ENCODE results near the gene MAGEB4. TPM values are rescaled to one million over a fixed set of nuclear protein-coding genes. Genes with fewer than 3 reads are reported as not detected.
"Not testable (repeated sequence)": the region's sequence is repeated elsewhere in the genome, so short reads cannot be mapped to it uniquely, and the experiment has no call there.

MAGEB4 gene, protein sequence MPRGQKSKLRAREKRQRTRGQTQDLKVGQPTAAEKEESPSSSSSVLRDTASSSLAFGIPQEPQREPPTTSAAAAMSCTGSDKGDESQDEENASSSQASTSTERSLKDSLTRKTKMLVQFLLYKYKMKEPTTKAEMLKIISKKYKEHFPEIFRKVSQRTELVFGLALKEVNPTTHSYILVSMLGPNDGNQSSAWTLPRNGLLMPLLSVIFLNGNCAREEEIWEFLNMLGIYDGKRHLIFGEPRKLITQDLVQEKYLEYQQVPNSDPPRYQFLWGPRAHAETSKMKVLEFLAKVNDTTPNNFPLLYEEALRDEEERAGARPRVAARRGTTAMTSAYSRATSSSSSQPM
- total RNA-seq = not detected
- long read RNA-seq = 0 reads

DNA sequence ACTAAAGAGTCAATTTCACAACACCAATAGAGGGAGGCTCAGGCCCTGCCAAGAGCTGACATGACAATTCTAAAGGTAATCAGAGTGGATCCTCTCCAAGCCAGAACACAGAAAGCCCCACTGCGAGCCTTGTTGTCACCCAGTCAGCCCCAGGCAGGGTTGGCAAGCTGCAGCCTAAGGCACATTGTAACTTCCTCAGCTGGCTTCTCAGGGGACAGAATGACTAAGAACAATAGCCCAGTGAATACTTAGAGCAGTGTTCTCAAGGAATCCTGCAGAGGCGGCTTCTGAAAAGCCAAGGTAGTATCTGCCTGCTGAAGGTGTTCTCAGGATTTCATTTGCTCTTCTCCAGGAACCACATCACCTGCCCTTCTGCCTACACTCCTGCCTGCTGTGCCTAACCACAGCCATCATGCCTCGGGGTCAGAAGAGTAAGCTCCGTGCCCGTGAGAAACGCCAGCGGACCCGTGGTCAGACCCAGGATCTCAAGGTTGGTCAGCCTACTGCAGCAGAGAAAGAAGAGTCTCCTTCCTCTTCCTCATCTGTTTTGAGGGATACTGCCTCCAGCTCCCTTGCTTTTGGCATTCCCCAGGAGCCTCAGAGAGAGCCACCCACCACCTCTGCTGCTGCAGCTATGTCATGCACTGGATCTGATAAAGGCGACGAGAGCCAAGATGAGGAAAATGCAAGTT, at the start of gene MAGEB4:
TSS of gene MAGEB4 (plus strand) at position 277 of the 692 bp plus-strand sequence. CDS start at position 413, 136 bp downstream.
- no peak for ATAC-seq
- no peak within 1 kb of the TSS for H3K27ac ChIP-seq
- no peaks in the 10 kb centered on the region for H3K4me1 ChIP-seq
- H3K36me3 ChIP-seq = no peaks in the 10 kb centered on the region
- DNase-seq = no peak
- intact Hi-C loops (cut with DNase I) = no loop called here
- TF ChIP-seq, protein P1, sequence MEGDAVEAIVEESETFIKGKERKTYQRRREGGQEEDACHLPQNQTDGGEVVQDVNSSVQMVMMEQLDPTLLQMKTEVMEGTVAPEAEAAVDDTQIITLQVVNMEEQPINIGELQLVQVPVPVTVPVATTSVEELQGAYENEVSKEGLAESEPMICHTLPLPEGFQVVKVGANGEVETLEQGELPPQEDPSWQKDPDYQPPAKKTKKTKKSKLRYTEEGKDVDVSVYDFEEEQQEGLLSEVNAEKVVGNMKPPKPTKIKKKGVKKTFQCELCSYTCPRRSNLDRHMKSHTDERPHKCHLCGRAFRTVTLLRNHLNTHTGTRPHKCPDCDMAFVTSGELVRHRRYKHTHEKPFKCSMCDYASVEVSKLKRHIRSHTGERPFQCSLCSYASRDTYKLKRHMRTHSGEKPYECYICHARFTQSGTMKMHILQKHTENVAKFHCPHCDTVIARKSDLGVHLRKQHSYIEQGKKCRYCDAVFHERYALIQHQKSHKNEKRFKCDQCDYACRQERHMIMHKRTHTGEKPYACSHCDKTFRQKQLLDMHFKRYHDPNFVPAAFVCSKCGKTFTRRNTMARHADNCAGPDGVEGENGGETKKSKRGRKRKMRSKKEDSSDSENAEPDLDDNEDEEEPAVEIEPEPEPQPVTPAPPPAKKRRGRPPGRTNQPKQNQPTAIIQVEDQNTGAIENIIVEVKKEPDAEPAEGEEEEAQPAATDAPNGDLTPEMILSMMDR (IDR thresholded peaks at IDR 0.05) = no peak
- H3K4me3 ChIP-seq = no peak within 1 kb of the TSS
- no peaks in the 10 kb centered on the region for H3K9me3 ChIP-seq
- no peaks in the 10 kb centered on the region for H3K27me3 ChIP-seq

DNA sequence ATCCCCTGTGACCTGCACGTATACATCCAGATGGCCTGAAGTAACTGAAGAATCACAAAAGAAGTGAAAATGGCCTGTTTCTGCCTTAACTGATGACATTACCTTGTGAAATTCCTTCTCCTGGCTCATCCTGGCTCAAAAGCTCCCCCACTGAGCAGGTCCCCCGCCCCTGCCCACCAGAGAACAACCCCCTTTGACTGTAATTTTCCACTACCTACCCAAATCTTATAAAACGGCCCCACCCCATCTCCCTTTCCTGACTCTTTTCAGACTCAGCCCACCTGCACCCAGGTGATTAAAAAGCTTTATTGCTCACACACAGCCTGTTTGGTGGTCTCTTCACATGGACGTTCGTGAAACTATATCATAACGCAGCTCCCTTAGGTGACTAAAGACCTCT, 47.9 kb upstream of the MAGEB4 start:
- H3K9me3 ChIP-seq = not testable (repeated sequence)

DNA sequence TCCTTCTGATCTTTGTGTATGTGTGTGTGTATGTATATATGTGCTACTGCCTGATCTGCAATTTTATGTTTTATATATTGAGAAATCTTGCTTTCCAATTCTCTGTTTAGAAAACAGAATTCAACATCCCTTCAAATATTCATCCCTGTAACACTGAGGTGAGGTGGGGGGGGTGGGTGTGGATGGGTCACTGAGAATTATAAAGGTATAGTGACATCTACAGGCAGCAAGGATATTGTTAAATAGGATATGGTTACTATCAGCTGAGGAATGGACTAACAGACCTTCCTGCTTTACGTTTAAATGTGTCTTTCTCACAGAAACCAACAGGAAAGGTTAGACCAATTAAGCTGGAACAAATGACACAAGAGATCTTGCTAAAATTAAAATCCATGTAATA, 45.5 kb upstream of the MAGEB4 start:
- Histone ChIP-seq H3K4me1 (no peaks in the 10 kb centered on the region), H3K9me3 (no peaks in the 10 kb centered on the region), H3K4me3 (no peak overlapping the region), H3K27ac (no peak overlapping the region), H3K36me3 (no peaks in the 10 kb centered on the region), H3K27me3 (no peaks in the 10 kb centered on the region)
- intact Hi-C loops (cut with DNase I) = no loop called here
- no peak for ATAC-seq
- no peak for DNase-seq
- TF ChIP-seq, protein P1 (IDR thresholded peaks at IDR 0.05) = peak; percentile 8

More for the DNA sequence above, 47.9 kb upstream of the MAGEB4 start:
- H3K27ac ChIP-seq; H3K27me3 ChIP-seq; ATAC-seq; intact Hi-C loops (cut with DNase I); H3K36me3 ChIP-seq; H3K4me1 ChIP-seq; H3K4me3 ChIP-seq; DNase-seq: not testable (repeated sequence)

DNA sequence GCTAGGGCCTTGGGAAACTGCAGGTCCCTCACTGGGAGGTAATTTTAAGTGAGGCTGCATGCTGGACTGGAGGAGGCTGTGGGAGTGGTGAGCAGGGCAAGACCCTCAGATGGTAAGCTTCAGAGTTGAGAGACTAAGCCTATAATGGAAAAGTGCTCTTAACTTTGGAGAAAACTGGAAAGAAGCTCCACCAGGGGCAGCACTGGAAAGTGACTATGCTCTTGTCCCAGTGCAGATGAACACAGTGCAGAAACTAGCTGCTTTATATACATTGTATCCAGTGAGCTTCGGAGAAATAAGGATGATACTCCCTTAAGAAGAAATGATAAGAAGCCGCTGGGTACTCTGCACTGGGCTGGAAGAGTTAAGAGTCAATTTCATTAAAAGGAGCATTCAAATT, 29.6 kb upstream of the MAGEB4 start:
- H3K4me1 ChIP-seq = no peaks in the 10 kb centered on the region
- no peaks in the 10 kb centered on the region for H3K9me3 ChIP-seq
- no peak for DNase-seq
- H3K27me3 ChIP-seq = no peaks in the 10 kb centered on the region
- intact Hi-C loops (cut with DNase I) = no loop called here
- TF ChIP-seq, protein P1 (IDR thresholded peaks at IDR 0.05) = no peak
- no peaks in the 10 kb centered on the region for H3K36me3 ChIP-seq
- H3K27ac ChIP-seq = no peak overlapping the region
- no peak for ATAC-seq
- H3K4me3 ChIP-seq = no peak overlapping the region

DNA sequence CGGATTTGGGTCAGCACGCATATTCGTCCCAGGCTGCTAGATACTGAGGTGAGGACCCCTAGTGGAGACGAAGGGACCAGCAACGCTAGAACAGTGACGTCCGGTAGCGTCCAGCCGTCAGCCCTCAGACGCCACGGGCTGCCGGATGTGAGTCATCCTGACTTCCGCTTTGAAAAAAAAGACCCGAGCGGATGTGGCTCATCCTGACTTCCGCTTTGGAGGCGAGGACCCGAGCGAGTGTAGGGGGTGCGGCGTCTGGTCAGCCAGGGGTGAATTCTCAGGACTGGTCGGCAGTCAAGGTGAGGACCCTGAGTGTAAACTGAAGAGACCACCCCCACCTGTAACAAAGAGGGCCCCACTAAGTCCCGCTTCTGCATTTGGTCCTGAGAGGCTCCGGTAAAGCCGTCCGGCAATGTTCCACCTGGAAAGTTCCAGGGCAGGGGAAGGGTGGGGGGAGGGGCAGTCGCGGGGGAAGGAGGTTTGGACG, 26.4 kb upstream of the MAGEB4 start, which contains the start of gene MAGEB2:
TSS of gene MAGEB2 (plus strand) at position 207 of the 487 bp plus-strand sequence. CDS start 3,018 bp downstream, outside the sequence.
- DNase-seq (no peak), ATAC-seq (no peak)
- Histone ChIP-seq H3K27me3 (no peaks in the 10 kb centered on the region), H3K4me1 (no peaks in the 10 kb centered on the region), H3K36me3 (no peaks in the 10 kb centered on the region), H3K9me3 (no peaks in the 10 kb centered on the region), H3K27ac (no peak within 1 kb of the TSS), H3K4me3 (no peak within 1 kb of the TSS)
- intact Hi-C loops (cut with DNase I) = no loop called here
- TF ChIP-seq, protein P1 (IDR thresholded peaks at IDR 0.05) = no peak

DNA sequence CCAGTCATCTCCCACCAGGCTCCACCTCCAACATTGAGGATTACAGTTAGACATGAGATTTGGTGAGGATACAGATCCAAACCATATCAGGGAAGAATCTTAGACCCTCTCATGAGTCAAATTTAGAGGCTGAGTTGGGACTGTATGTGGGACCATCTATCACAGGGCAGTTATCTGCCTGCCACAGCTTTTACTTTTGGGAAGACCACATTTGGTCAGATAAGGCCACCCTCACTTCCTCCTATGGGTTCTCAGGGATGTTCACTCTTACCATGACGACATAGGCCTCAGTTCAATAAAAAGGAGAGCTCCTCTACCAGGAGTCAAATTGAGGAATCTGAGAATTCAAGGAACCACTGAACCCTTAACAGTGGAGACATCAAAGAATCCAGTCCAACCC, 24.3 kb upstream of the MAGEB4 start:
- H3K4me1 ChIP-seq = no peaks in the 10 kb centered on the region
- no peaks in the 10 kb centered on the region for H3K27me3 ChIP-seq
- TF ChIP-seq, protein P1 (IDR thresholded peaks at IDR 0.05) = no peak
- DNase-seq (no peak), ATAC-seq (no peak)
- no peak overlapping the region for H3K27ac ChIP-seq
- no peak overlapping the region for H3K4me3 ChIP-seq
- intact Hi-C loops (cut with DNase I) = no loop called here
- no peaks in the 10 kb centered on the region for H3K9me3 ChIP-seq
- no peaks in the 10 kb centered on the region for H3K36me3 ChIP-seq
